GM23338 (cell line): ENCODE measurements around the gene BLTP3B. TPM values are rescaled to one million over a fixed set of nuclear protein-coding genes. Genes with fewer than 3 reads are reported as not detected.
A peak's percentile ranks its signal among the peaks of the same experiment; 100 is the strongest.

Experiments used
- ATAC-seq: fragments of 200-7000 bp; cut with Tn5 transposase; 3 replicates; pipeline ENCODE4 v1.9.1; 2020
- DNase-seq: peaks from one replicate; pipeline ENCODE4 v3.0.0-alpha.2; 2015; ENCODE audit warnings: low spot score
- H2AFZ ChIP-seq: fragments of 200-600 bp; sonication (generic); 2 replicates; pipeline ENCODE4 v1.8.0; 2016; ENCODE audit warnings: antibody characterized with exemption, mild to moderate bottlenecking, moderate library complexity
- H3F3A ChIP-seq: fragments of 200-600 bp; sonication (generic); replicated peaks from 2 replicates; pipeline ENCODE4 v1.8.0; 2017; ENCODE audit warnings: antibody characterized with exemption, mixed run types, low read depth
- H3K27ac ChIP-seq: fragments of 200-600 bp; sonication (generic); 2 replicates; pipeline ENCODE4 v1.6.1; 2016; ENCODE audit warnings: low read depth
- H3K27me3 ChIP-seq: fragments of 200-600 bp; sonication (generic); 2 replicates; pipeline ENCODE4 v1.8.0; 2016; ENCODE audit warnings: mild to moderate bottlenecking, mixed run types, moderate library complexity; ENCODE audit not compliant: insufficient read depth
- H3K36me3 ChIP-seq: fragments of 200-600 bp; sonication (generic); 2 replicates; pipeline ENCODE4 v1.8.0; 2016; ENCODE audit warnings: mild to moderate bottlenecking; ENCODE audit not compliant: insufficient read depth
- H3K4me1 ChIP-seq: fragments of 200-600 bp; sonication (generic); 2 replicates; pipeline ENCODE4 v1.8.0; 2016; ENCODE audit warnings: mild to moderate bottlenecking, moderate library complexity; ENCODE audit not compliant: insufficient read depth
- H3K4me2 ChIP-seq: fragments of 200-600 bp; sonication (generic); 2 replicates; pipeline ENCODE4 v1.7.1; 2017; ENCODE audit warnings: mixed run types
- H3K4me3 ChIP-seq: fragments of 200-600 bp; sonication (generic); 2 replicates; pipeline ENCODE4 v1.6.1; 2016; ENCODE audit warnings: mixed run types
- H3K79me2 ChIP-seq: fragments of 200-600 bp; sonication (generic); replicated peaks from 2 replicates; pipeline ENCODE4 v1.8.0; 2017; ENCODE audit warnings: mild to moderate bottlenecking; ENCODE audit not compliant: insufficient read depth
- H3K9me2 ChIP-seq: fragments of 200-600 bp; sonication (generic); 2 replicates; pipeline ENCODE4 v1.8.0; 2017; ENCODE audit not compliant: insufficient read depth
- H4K20me1 ChIP-seq: fragments of 200-600 bp; sonication (generic); replicated peaks from 2 replicates; pipeline ENCODE4 v1.8.0; 2017; ENCODE audit warnings: mild to moderate bottlenecking; ENCODE audit not compliant: insufficient read depth
- H3K27ac Mint-ChIP-seq: 2 replicates; pipeline ENCODE4 v1.8.0; 2020; ENCODE audit warnings: inconsistent platforms, mild to moderate bottlenecking, moderate library complexity, mixed read lengths
- H3K27me3 Mint-ChIP-seq: 3 replicates; pipeline ENCODE4 v1.8.0; 2022; ENCODE audit warnings: low read depth, mild to moderate bottlenecking, moderate library complexity, mixed read lengths, inconsistent platforms; ENCODE audit not compliant: insufficient read depth, poor library complexity
- H3K36me3 Mint-ChIP-seq: 3 replicates; pipeline ENCODE4 v1.8.0; 2021; ENCODE audit warnings: low read depth, mild to moderate bottlenecking, inconsistent platforms, moderate library complexity, mixed read lengths
- H3K4me1 Mint-ChIP-seq: 3 replicates; pipeline ENCODE4 v1.8.0; 2020; ENCODE audit warnings: mild to moderate bottlenecking, inconsistent platforms, mixed read lengths
- H3K4me3 Mint-ChIP-seq: 3 replicates; pipeline ENCODE4 v1.8.0; 2021; ENCODE audit warnings: moderate library complexity, mild to moderate bottlenecking, inconsistent platforms, mixed read lengths
- H3K9me3 Mint-ChIP-seq: 3 replicates; pipeline ENCODE4 v1.8.0; 2020; ENCODE audit warnings: moderate library complexity, mild to moderate bottlenecking, inconsistent platforms, mixed read lengths
- CREB1 ChIP-seq: fragments of 250-450 bp; sonication (Bioruptor Pico); IDR thresholded peaks from 2 replicates; pipeline ENCODE4 v1.5.0; 2020; ENCODE audit warnings: low read depth, mild to moderate bottlenecking, moderate library complexity
- ETS1 ChIP-seq: IDR thresholded peaks from 2 replicates; pipeline ENCODE4 v1.6.1; 2016; ENCODE audit warnings: antibody characterized with exemption
- EZH2 ChIP-seq: fragments of 200-600 bp; sonication (generic); IDR thresholded peaks from one replicate; pipeline ENCODE4 v1.8.0; 2017; ENCODE audit warnings: antibody characterized with exemption, mild to moderate bottlenecking, low read depth; ENCODE audit not compliant: unreplicated experiment
- EZH2phosphoT487 ChIP-seq: fragments of 200-600 bp; sonication (generic); IDR thresholded peaks from one replicate; pipeline ENCODE4 v1.8.1; 2018; ENCODE audit warnings: antibody characterized with exemption; ENCODE audit not compliant: unreplicated experiment
- JUNB ChIP-seq: IDR thresholded peaks from one replicate; pipeline ENCODE4 v1.6.1; 2016; ENCODE audit warnings: antibody characterized with exemption; ENCODE audit not compliant: unreplicated experiment
- NANOG ChIP-seq: IDR thresholded peaks from 2 replicates; pipeline ENCODE4 v1.6.1; 2016; ENCODE audit warnings: antibody characterized with exemption, borderline replicate concordance
- POLR2AphosphoS5 ChIP-seq: IDR thresholded peaks from 2 replicates; pipeline ENCODE4 v1.6.1; 2016; ENCODE audit warnings: antibody characterized with exemption, low read depth
- REST ChIP-seq: IDR thresholded peaks from one replicate; pipeline ENCODE4 v1.6.1; 2018; ENCODE audit warnings: antibody characterized with exemption; ENCODE audit not compliant: unreplicated experiment
- STAT1 ChIP-seq: IDR thresholded peaks from one replicate; pipeline ENCODE4 v1.6.1; 2016; ENCODE audit warnings: antibody characterized with exemption; ENCODE audit not compliant: unreplicated experiment
- ZNF114 ChIP-seq: fragments of 250-450 bp; sonication (Bioruptor Pico); IDR thresholded peaks from 2 replicates; pipeline ENCODE4 v1.5.0; 2020; ENCODE audit warnings: mild to moderate bottlenecking, moderate library complexity
- ZNF331 ChIP-seq: fragments of 250-450 bp; sonication (Bioruptor Pico); IDR thresholded peaks from 2 replicates; pipeline ENCODE4 v1.5.0; 2020; ENCODE audit warnings: low read depth, mild to moderate bottlenecking, moderate library complexity
- ZNF462 ChIP-seq: fragments of 250-450 bp; sonication (Bioruptor Pico); IDR thresholded peaks from 2 replicates; pipeline ENCODE4 v1.5.0; 2020; ENCODE audit warnings: mild to moderate bottlenecking, moderate library complexity
- polyA plus RNA-seq: library from polyadenylated mRNA; unstranded; fragments of >200 nt; fragmentation: Nextera tagmentation; extraction: Ambion mirVana; gene quantifications from 2 replicates; pipeline ENCODE4 v1.2.1, GENCODE V29; 2016
- total RNA-seq: library from RNA; depleted of rRNA; stranded (reverse); fragments of >200 nt; shearing (Covaris generic); gene quantifications from 2 replicates; pipeline ENCODE4 v1.2.3, GENCODE V29; 2014
- TF ChIP-seq, protein P1 (sequence below), 2 experiments: fragments of 200-600 bp in 1 of 2; sonication (generic) in 1 of 2; conservative IDR thresholded peaks; 2 replicates each; pipeline versions ENCODE4 v1.5.1 to v1.6.1; 2016 to 2017; ENCODE audit warnings: antibody characterized with exemption in 2 of 2, low read depth in 2 of 2, mild to moderate bottlenecking in 2 of 2, moderate library complexity in 1 of 2

The BLTP3B gene
- total and polyA plus RNA-seq, 2 experiments from 2014 or later = 11.2 to 35.8 TPM

DNA sequence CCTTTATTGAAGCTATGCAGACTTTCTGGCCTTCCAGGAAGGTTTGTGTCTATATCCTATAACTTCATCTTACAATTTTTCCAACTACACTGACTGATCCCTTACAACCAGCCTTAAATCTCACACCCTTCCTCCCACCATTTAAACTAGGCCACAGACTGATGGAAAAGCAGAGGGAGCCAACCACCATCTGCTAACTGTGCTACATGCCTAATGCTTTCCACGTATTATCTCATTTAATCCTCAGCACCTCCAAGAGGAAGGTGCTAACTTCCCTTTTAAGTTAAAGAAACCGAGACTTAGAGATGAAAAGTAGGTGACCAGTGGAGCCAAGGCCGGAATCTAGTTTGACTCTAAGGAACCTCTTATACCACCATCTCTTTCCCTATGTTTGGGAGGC lies 22.7 kb upstream of the BLTP3B start (continued):
- TF ChIP-seq, protein P1, sequence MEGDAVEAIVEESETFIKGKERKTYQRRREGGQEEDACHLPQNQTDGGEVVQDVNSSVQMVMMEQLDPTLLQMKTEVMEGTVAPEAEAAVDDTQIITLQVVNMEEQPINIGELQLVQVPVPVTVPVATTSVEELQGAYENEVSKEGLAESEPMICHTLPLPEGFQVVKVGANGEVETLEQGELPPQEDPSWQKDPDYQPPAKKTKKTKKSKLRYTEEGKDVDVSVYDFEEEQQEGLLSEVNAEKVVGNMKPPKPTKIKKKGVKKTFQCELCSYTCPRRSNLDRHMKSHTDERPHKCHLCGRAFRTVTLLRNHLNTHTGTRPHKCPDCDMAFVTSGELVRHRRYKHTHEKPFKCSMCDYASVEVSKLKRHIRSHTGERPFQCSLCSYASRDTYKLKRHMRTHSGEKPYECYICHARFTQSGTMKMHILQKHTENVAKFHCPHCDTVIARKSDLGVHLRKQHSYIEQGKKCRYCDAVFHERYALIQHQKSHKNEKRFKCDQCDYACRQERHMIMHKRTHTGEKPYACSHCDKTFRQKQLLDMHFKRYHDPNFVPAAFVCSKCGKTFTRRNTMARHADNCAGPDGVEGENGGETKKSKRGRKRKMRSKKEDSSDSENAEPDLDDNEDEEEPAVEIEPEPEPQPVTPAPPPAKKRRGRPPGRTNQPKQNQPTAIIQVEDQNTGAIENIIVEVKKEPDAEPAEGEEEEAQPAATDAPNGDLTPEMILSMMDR (conservative IDR thresholded peaks at IDR 0.05; ENCODE audit: low read depth in 2 of 2) = no peak
- TF ChIP-seq NANOG (no peak), CREB1 (CRISPR knock-in tag) (no peak), STAT1 (no peak), EZH2 (no peak), EZH2phosphoT487 (no peak), REST (no peak), ETS1 (no peak), ZNF331 (CRISPR knock-in tag) (no peak), ZNF114 (no peak)

DNA sequence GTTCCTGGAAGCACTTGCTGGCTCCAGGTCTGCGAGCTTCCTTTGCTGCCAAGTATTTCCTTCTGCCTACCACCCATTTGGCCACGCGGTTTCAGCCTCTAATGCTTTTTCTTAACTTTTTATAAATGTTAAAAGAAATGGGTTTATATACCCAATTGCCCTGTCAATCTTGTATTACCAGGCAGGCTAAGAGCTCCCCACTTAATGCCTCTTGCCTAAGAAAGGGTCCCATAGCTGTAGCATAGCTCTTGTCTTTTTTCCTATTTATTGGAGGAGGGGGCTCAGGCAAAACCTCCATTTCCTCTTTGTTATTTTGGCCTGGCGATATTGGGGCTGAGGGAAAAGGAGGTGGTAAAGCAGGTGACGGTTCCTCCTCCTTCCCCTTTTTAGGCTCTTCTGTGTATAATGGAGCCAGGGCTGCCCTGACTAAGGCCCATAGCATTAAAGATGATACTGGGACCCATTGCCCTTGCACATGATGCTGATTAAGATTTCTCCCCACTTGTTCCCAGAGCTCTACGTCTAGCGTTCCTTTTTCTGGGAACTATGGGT lies 21.6 kb upstream of the BLTP3B start:
- Histone ChIP-seq H2AFZ (no peak overlapping the region), H3K79me2 (no peaks in the 10 kb centered on the region), H3K4me2 (peak overlapping the region; percentile 63), H3K4me1 (peaks cover 20% of the 10 kb centered on the region), H3K9me2 (no peaks in the 10 kb centered on the region), H4K20me1 (no peaks in the 10 kb centered on the region), H3K4me3 (peak overlapping the region; percentile 41), H3K27me3 (no peaks in the 10 kb centered on the region), H3K36me3 (0 out of 2 replicates have a peak, but pooled peaks cover 4% of the 10 kb centered on the region), H3F3A (no peaks in the 10 kb centered on the region), H3K27ac (peak overlapping the region; percentile 83)
- no peak for DNase-seq
- Mint-ChIP-seq H3K9me3 (peaks cover 18% of the 10 kb centered on the region), H3K36me3 (peaks cover 41% of the 10 kb centered on the region), H3K27me3 (peaks cover 12% of the 10 kb centered on the region), H3K27ac (peak overlapping the region; percentile 92), H3K4me3 (peak overlapping the region; percentile 66), H3K4me1 (peaks cover 41% of the 10 kb centered on the region)
- peak; percentile 9 for ATAC-seq
- TF ChIP-seq CREB1 (CRISPR knock-in tag) (no peak), ZNF331 (CRISPR knock-in tag) (no peak), ZNF114 (no peak), POLR2AphosphoS5 (no peak), JUNB (no peak), ZNF462 (CRISPR knock-in tag) (no peak), EZH2 (no peak)
